Measurements from ENCODE around the gene RAB3D.

DNA sequence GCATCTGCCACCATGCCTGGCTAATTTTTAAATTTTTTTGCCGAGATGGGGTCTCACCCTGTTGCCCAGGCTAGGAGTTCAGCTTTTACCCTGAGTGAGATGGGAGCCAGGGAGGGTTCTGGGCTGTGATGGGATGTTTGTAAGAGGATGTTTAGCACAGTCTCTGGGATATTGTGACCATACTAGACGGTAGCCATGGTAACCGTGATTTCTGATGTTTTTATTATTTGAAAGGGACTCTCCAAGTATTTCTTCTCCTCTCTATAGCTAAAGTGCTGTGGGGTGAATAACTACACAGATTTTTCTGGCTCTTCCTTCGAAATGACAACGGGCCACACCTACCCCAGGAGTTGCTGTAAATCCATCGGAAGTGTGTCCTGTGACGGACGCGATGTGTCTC, 33.1 kb downstream of the RAB3D start:
- no peak for TF ChIP-seq POLR2A (IDR thresholded peaks at IDR 0.05)
- TF ChIP-seq CTCF (IDR thresholded peaks at IDR 0.05), result no peak
- TF ChIP-seq POLR2AphosphoS5 (IDR thresholded peaks at IDR 0.05), result no peak
